SK-N-SH (cell line): ENCODE results near the gene NDUFS2. TPM values are rescaled to one million over a fixed set of nuclear protein-coding genes. Genes with fewer than 3 reads are reported as not detected.

ENCODE experiments used
- CTCF ChIA-PET: fragments of 300-600, 350-600 bp; formaldehyde crosslinking; extraction: SDS; loops from one replicate; lab custom pipeline; 2021; lab: Yijun Ruan, JAX
- POLR2A ChIA-PET: fragments of 350-600 bp; sonication (Branson Sonifier 250); formaldehyde crosslinking; extraction: SDS; loops from one replicate; lab custom pipeline; 2020; ENCODE audit warnings: antibody characterized with exemption, inconsistent platforms; lab: Yijun Ruan, JAX
- DNase-seq: peaks from one replicate; pipeline ENCODE4 v3.0.0; 2012
- H2AFZ ChIP-seq: fragments of 200-600 bp; sonication (generic); 2 replicates; pipeline ENCODE4 v1.8.1; 2016; ENCODE audit warnings: antibody characterized with exemption, mild to moderate bottlenecking, low read depth
- H3F3A ChIP-seq: fragments of 200-600 bp; sonication (generic); replicated peaks from 2 replicates; pipeline ENCODE3; 2016; ENCODE audit warnings: antibody characterized with exemption, mild to moderate bottlenecking; ENCODE audit not compliant: insufficient read depth
- H3K27ac ChIP-seq, 2 experiments: fragments of 200-500 bp in 1 of 2; fragments of 200-600 bp in 1 of 2; sonication (Bioruptor generic) in 1 of 2; sonication (generic), shearing (Covaris generic) in 1 of 2; 2 replicates each; pipeline versions ENCODE4 v1.5.1 to v1.6.1; 2014 to 2016; ENCODE audit warnings: low read depth in 2 of 2, inconsistent platforms in 1 of 2, low read length in 1 of 2, mild to moderate bottlenecking in 1 of 2, mixed read lengths in 1 of 2
- H3K27me3 ChIP-seq: fragments of 200-600 bp; sonication (generic), shearing (Covaris generic); 2 replicates; pipeline ENCODE4 v1.6.1; 2016; ENCODE audit warnings: mixed run types; ENCODE audit not compliant: insufficient read depth
- H3K36me3 ChIP-seq, 2 experiments: fragments of 200-500 bp in 1 of 2; fragments of 200-600 bp in 1 of 2; sonication (Bioruptor generic) in 1 of 2; sonication (generic) in 1 of 2; replicated peaks in 1 of 2; 2 replicates each; pipeline versions ENCODE3 to v1.5.1; 2014 to 2016; ENCODE audit warnings: low read length in 1 of 2, mild to moderate bottlenecking in 1 of 2; ENCODE audit not compliant: insufficient read depth in 2 of 2, control insufficient read depth in 1 of 2
- H3K4me1 ChIP-seq, 2 experiments: fragments of 200-500 bp in 1 of 2; fragments of 200-600 bp in 1 of 2; sonication (Bioruptor generic) in 1 of 2; sonication (generic), shearing (Covaris generic) in 1 of 2; 2 replicates each; pipeline versions ENCODE4 v1.5.1 to v1.6.1; 2014 to 2016; ENCODE audit warnings: low read depth in 1 of 2, low read length in 1 of 2, mixed run types in 1 of 2; ENCODE audit not compliant: insufficient read depth in 2 of 2, control insufficient read depth in 1 of 2
- H3K4me2 ChIP-seq: fragments of 200-600 bp; sonication (generic), shearing (Covaris generic); 2 replicates; pipeline ENCODE4 v1.6.1; 2017; ENCODE audit warnings: mixed run types
- H3K4me3 ChIP-seq, 2 experiments: fragments of 200-500 bp in 1 of 2; fragments of 200-600 bp in 1 of 2; sonication (Bioruptor generic) in 1 of 2; sonication (generic), shearing (Covaris generic) in 1 of 2; 2 replicates each; pipeline versions ENCODE4 v1.5.1 to v1.8.1; 2014 to 2016; ENCODE audit warnings: low read depth in 2 of 2, inconsistent platforms in 1 of 2, low read length in 1 of 2, mild to moderate bottlenecking in 1 of 2, mixed read lengths in 1 of 2, moderate library complexity in 1 of 2
- H3K79me2 ChIP-seq: fragments of 200-600 bp; sonication (generic); 2 replicates; pipeline ENCODE4 v1.8.1; 2017; ENCODE audit warnings: mild to moderate bottlenecking; ENCODE audit not compliant: insufficient read depth
- H3K9ac ChIP-seq: fragments of 200-600 bp; sonication (generic); 2 replicates; pipeline ENCODE4 v1.6.1; 2017; ENCODE audit warnings: mixed run types
- H3K9me2 ChIP-seq: fragments of 200-600 bp; sonication (generic); 2 replicates; pipeline ENCODE4 v1.6.1; 2017; ENCODE audit warnings: mixed run types
- H3K9me3 ChIP-seq: fragments of 200-600 bp; sonication (generic); 2 replicates; pipeline ENCODE4 v1.6.1; 2017; ENCODE audit warnings: mixed run types, mild to moderate bottlenecking, moderate library complexity
- H4K20me1 ChIP-seq: fragments of 200-600 bp; sonication (generic); 2 replicates; pipeline ENCODE4 v1.6.1; 2017; ENCODE audit warnings: mild to moderate bottlenecking, mixed run types; ENCODE audit not compliant: insufficient read depth
- CHD2 ChIP-seq: fragments of 150-350 bp; IDR thresholded peaks from 2 replicates; pipeline ENCODE4 v1.6.1; 2018; ENCODE audit warnings: low read length; ENCODE audit not compliant: partially characterized antibody
- EP300 ChIP-seq, 2 experiments: IDR thresholded peaks; 2 replicates each; pipeline versions ENCODE4 v1.4.0 to v1.6.1; 2012; ENCODE audit warnings: borderline replicate concordance in 1 of 2, low read depth in 1 of 2, low read length in 1 of 2
- EZH2phosphoT487 ChIP-seq: fragments of 200-600 bp; sonication (generic); IDR thresholded peaks from 2 replicates; pipeline ENCODE4 v1.6.1; 2017; ENCODE audit warnings: low read depth, mixed run types, mild to moderate bottlenecking, antibody characterized with exemption, moderate library complexity, borderline replicate concordance
- FOSL2 ChIP-seq: IDR thresholded peaks from 2 replicates; pipeline ENCODE4 v1.4.0; 2012; ENCODE audit warnings: low read depth, mild to moderate bottlenecking, moderate library complexity, borderline replicate concordance
- FOXM1 ChIP-seq: IDR thresholded peaks from 2 replicates; pipeline ENCODE4 v1.4.0; 2012; ENCODE audit warnings: low read depth, mild to moderate bottlenecking
- JUND ChIP-seq: IDR thresholded peaks from 2 replicates; pipeline ENCODE4 v1.4.0; 2012
- MXI1 ChIP-seq: IDR thresholded peaks from 2 replicates; pipeline ENCODE4 v1.6.1; 2012; ENCODE audit warnings: mild to moderate bottlenecking, low read depth, low read length, improper control_type of control experiment
- NFIC ChIP-seq: IDR thresholded peaks from 2 replicates; pipeline ENCODE4 v1.4.0; 2012; ENCODE audit warnings: borderline replicate concordance
- NRF1 ChIP-seq: IDR thresholded peaks from 2 replicates; pipeline ENCODE4 v1.6.1; 2012; ENCODE audit warnings: low read depth, mild to moderate bottlenecking, low read length
- RAD21 ChIP-seq: IDR thresholded peaks from 2 replicates; pipeline ENCODE4 v1.6.1; 2012; ENCODE audit warnings: mild to moderate bottlenecking, low read length
- REST ChIP-seq: IDR thresholded peaks from 2 replicates; pipeline ENCODE4 v1.6.1; 2012; ENCODE audit warnings: mild to moderate bottlenecking, low read depth, low read length, moderate library complexity
- SMC3 ChIP-seq: IDR thresholded peaks from 2 replicates; pipeline ENCODE4 v1.6.1; 2012; ENCODE audit warnings: low read depth, low read length, improper control_type of control experiment
- TAF1 ChIP-seq: IDR thresholded peaks from 2 replicates; pipeline ENCODE4 v1.6.1; 2012; ENCODE audit warnings: low read depth, mild to moderate bottlenecking, low read length, moderate library complexity, borderline replicate concordance
- TCF12 ChIP-seq: IDR thresholded peaks from 2 replicates; pipeline ENCODE4 v1.4.0; 2012
- TEAD4 ChIP-seq: IDR thresholded peaks from 2 replicates; pipeline ENCODE4 v1.4.0; 2012; ENCODE audit warnings: mild to moderate bottlenecking, borderline replicate concordance; ENCODE audit not compliant: insufficient read depth
- WGBS: methylation state at CpG from one replicate; pipeline ENCODE4 v1.1.6; 2017; ENCODE audit warnings: low lambda C conversion rate; 5-methylcytosine and 5-hydroxymethylcytosine counted together
- polyA plus RNA-seq, 3 experiments: library from polyadenylated mRNA; depleted of rRNA; stranded (reverse); fragments of >200 nt; gene quantifications; 2 replicates each; pipeline ENCODE4 v1.2.3, GENCODE V29; 2012
- TF ChIP-seq, protein P1 (sequence below): IDR thresholded peaks from 2 replicates; pipeline ENCODE4 v1.4.0; 2012; ENCODE audit warnings: low read depth, borderline replicate concordance
- TF ChIP-seq, protein P2 (sequence below): fragments of 150-350 bp; IDR thresholded peaks from 2 replicates; pipeline ENCODE4 v1.6.1; 2016; ENCODE audit warnings: mild to moderate bottlenecking, low read depth, low read length

The NDUFS2 gene
- polyA plus RNA-seq, 1 of the 3 experiments (the other 2 are of a cell fraction) = 203 TPM

DNA sequence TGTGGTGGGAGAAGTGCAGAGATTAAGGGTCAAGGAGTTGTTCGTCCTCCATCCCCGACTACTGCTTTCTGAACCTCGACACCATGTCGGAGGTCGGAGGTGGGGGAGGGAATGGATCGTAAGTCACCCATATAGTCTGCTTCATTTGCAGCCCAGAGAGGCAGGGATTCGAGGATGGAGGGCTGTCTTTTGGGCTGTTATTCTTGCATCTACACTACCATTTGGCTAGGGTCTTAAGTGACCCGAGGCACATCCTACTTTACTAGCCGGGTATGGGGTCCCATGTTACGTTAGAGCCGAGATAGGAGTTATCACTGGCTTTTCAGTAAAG lies 42.3 kb upstream of the NDUFS2 start:
- WGBS = 6% methylated on average over 9 of the region's 11 CpGs
- no peak for DNase-seq
- H3K36me3 ChIP-seq = peaks cover 15 to 61% of the 10 kb centered on the region in 2 experiments
- peaks cover 26% of the 10 kb centered on the region for H3K79me2 ChIP-seq
- peak overlapping the region; percentile 84 for H2AFZ ChIP-seq
- TF ChIP-seq MXI1 (no peak), RAD21 (no peak), REST (no peak), NRF1 (no peak), NFIC (no peak), EP300 (IDR thresholded peaks at IDR 0.05; ENCODE audit: borderline replicate concordance in 1 of 2, low read depth in 1 of 2, low read length in 1 of 2) (no peak), TEAD4 (no peak), CHD2 (no peak), FOSL2 (no peak), SMC3 (no peak), TCF12 (no peak), TAF1 (no peak), FOXM1 (no peak), EZH2phosphoT487 (no peak), JUND (no peak)
- TF ChIP-seq, protein P1, sequence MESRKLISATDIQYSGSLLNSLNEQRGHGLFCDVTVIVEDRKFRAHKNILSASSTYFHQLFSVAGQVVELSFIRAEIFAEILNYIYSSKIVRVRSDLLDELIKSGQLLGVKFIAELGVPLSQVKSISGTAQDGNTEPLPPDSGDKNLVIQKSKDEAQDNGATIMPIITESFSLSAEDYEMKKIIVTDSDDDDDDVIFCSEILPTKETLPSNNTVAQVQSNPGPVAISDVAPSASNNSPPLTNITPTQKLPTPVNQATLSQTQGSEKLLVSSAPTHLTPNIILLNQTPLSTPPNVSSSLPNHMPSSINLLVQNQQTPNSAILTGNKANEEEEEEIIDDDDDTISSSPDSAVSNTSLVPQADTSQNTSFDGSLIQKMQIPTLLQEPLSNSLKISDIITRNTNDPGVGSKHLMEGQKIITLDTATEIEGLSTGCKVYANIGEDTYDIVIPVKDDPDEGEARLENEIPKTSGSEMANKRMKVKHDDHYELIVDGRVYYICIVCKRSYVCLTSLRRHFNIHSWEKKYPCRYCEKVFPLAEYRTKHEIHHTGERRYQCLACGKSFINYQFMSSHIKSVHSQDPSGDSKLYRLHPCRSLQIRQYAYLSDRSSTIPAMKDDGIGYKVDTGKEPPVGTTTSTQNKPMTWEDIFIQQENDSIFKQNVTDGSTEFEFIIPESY = no peak
- TF ChIP-seq, protein P2, sequence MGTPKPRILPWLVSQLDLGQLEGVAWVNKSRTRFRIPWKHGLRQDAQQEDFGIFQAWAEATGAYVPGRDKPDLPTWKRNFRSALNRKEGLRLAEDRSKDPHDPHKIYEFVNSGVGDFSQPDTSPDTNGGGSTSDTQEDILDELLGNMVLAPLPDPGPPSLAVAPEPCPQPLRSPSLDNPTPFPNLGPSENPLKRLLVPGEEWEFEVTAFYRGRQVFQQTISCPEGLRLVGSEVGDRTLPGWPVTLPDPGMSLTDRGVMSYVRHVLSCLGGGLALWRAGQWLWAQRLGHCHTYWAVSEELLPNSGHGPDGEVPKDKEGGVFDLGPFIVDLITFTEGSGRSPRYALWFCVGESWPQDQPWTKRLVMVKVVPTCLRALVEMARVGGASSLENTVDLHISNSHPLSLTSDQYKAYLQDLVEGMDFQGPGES = no peak
- TF ChIP-seq, all 33 proteins: peak for 0
- H3K9ac ChIP-seq = peak overlapping the region; percentile 90
- H3K27ac ChIP-seq = peak overlapping the region; percentile 77 to 91
- peaks cover 0 to 28% of the 10 kb centered on the region in 2 experiments; a peak in 3 of 4 replicates for H3K4me1 ChIP-seq
- H3F3A ChIP-seq = peaks cover 13% of the 10 kb centered on the region
- no peaks in the 10 kb centered on the region for H3K27me3 ChIP-seq
- H3K4me3 ChIP-seq = peak overlapping the region; percentile 89 to 92
- H3K9me2 ChIP-seq = no peaks in the 10 kb centered on the region
- H3K4me2 ChIP-seq = peak overlapping the region; percentile 77
- H4K20me1 ChIP-seq = no peaks in the 10 kb centered on the region
- CTCF ChIA-PET = no interaction called here
- no peaks in the 10 kb centered on the region for H3K9me3 ChIP-seq
- POLR2A ChIA-PET = no interaction called here
